ENCODE data around the gene TM7SF3.

DNA sequence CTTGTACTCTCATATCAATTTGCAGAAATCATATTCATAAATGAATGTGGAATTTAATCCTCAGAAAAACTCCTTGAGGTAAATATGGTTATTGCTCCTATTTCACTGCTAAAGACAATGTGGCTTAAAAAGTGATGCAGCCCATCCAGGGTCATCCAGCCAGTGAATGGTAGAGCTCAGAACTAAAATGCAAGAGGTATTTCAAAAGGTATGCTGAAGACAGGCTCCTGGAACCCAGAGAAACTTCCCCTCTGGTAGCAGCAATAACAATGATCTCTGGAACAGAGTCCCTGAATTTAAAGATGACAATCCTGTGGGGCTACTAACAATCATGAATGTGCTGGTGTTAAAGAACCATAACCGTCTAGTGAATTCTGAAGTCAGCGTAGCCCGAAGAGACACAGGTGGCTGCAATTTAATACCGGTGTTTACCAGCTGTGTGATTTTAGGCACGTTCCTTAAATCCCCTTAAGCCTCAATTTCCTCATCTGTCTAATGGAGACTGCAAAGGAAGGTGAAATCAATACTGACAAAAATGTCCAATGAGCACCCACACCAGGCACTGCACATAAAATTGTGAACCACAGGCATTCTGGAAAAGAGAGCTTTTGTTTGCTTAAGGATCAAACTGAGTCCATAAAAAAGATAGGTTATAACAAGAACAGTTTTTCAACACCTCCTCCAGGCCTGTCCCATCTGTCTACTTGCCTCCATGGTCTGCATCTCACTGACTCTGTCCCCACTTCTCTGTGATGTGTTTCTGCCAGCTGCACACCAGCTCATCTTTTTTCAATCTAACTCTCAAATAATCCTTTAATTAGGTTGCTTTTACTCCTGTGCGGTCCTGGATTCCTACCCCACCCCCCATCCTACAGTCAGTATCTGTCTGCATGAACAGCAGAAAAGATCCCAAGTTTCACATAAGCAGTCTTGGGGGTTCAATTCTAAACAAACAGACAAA lies 10.5 kb downstream of the TM7SF3 start:
- TF ChIP-seq, protein P1, sequence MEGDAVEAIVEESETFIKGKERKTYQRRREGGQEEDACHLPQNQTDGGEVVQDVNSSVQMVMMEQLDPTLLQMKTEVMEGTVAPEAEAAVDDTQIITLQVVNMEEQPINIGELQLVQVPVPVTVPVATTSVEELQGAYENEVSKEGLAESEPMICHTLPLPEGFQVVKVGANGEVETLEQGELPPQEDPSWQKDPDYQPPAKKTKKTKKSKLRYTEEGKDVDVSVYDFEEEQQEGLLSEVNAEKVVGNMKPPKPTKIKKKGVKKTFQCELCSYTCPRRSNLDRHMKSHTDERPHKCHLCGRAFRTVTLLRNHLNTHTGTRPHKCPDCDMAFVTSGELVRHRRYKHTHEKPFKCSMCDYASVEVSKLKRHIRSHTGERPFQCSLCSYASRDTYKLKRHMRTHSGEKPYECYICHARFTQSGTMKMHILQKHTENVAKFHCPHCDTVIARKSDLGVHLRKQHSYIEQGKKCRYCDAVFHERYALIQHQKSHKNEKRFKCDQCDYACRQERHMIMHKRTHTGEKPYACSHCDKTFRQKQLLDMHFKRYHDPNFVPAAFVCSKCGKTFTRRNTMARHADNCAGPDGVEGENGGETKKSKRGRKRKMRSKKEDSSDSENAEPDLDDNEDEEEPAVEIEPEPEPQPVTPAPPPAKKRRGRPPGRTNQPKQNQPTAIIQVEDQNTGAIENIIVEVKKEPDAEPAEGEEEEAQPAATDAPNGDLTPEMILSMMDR (IDR thresholded peaks at IDR 0.05) = no peak
- TF ChIP-seq EZH2phosphoT487 (IDR thresholded peaks at IDR 0.05) (no peak), EZH2 (IDR thresholded peaks at IDR 0.05) (no peak)
